ENCODE measurements around the gene ZDHHC8. TPM values are rescaled to one million over a fixed set of nuclear protein-coding genes. Genes with fewer than 3 reads are reported as not detected.

Gene ZDHHC8
- total RNA-seq, 1 donor from 2014 or later: 108 TPM

GRCh38 chr22:20192972-20193760 lies 61.6 kb downstream of the ZDHHC8 start:
- no peak for DNase-seq (ENCODE audit: extremely low spot score, unreplicated experiment)
- TF ChIP-seq CTCF (IDR thresholded peaks at IDR 0.05): no peak
- Mint-ChIP-seq H3K27me3 (ENCODE audit: unreplicated experiment) (peaks cover 4% of the 10 kb centered on the region), H3K27ac (ENCODE audit: unreplicated experiment) (no peak overlapping the region), H3K9me3 (ENCODE audit: unreplicated experiment) (no peaks in the 10 kb centered on the region), H3K36me3 (ENCODE audit: unreplicated experiment) (no peaks in the 10 kb centered on the region), H3K4me1 (ENCODE audit: unreplicated experiment) (no peaks in the 10 kb centered on the region), H3K4me3 (ENCODE audit: unreplicated experiment) (no peak overlapping the region)

GRCh38 chr22:20193761-20194494 lies 62.3 kb downstream of the ZDHHC8 start:
- H3K9me3 Mint-ChIP-seq (ENCODE audit: unreplicated experiment): no peaks in the 10 kb centered on the region
- TF ChIP-seq CTCF (IDR thresholded peaks at IDR 0.05): no peak
- H3K27me3 Mint-ChIP-seq (ENCODE audit: unreplicated experiment): peaks cover 4% of the 10 kb centered on the region
- DNase-seq (ENCODE audit: extremely low spot score, unreplicated experiment): no peak
- H3K4me3 Mint-ChIP-seq (ENCODE audit: unreplicated experiment): no peak overlapping the region
- no peaks in the 10 kb centered on the region for H3K4me1 Mint-ChIP-seq (ENCODE audit: unreplicated experiment)
- no peak overlapping the region for H3K27ac Mint-ChIP-seq (ENCODE audit: unreplicated experiment)
- no peaks in the 10 kb centered on the region for H3K36me3 Mint-ChIP-seq (ENCODE audit: unreplicated experiment)

DNA sequence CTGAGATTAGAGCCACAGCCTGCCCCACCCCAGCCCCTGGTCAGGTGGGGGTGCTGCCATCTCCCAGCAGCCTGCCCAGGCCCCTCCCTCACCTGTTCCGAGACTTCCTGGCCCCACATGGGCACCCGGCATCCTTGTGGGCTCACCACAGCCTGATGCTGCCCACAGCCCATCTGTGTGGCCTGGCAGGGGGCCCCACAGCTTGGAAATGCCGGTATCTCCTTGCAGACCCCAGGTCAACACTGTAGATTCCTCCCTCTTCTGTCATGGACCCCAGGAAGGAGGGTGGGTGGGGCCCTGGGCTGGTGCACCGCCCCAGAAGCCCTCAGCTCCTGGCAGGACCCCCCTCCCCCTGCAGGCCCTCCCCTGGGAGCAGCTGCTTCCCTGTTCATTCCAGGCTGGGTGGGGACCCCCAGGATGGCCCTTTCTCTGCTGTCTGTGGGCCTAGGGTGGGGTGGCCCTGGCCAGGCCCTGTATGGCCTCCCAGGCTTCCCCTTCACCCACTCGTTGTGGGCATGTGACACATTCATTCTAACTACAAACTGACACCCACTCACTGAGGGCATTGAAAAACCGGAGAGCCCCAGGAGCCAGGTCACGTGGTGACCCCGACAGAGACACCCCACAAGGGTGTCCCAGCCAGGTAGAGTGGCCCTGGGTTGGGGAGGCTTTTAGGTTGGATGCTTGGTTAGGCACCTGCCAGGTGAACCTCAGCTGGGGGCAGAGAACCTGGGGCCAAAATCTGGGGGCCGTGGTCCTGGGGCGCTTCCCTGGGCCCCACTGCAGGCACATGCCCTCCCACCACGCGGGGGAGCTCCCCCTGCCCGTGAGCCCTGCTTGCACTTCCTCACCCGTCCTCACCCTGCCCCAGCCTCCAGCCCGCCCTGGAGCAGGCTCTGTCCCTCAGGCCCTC lies 63.3 kb downstream of the ZDHHC8 start:
- no peak overlapping the region for H3K4me3 Mint-ChIP-seq (ENCODE audit: unreplicated experiment)
- no peaks in the 10 kb centered on the region for H3K9me3 Mint-ChIP-seq (ENCODE audit: unreplicated experiment)
- no peak for TF ChIP-seq CTCF (IDR thresholded peaks at IDR 0.05)
- no peaks in the 10 kb centered on the region for H3K36me3 Mint-ChIP-seq (ENCODE audit: unreplicated experiment)
- peaks cover 4% of the 10 kb centered on the region for H3K27me3 Mint-ChIP-seq (ENCODE audit: unreplicated experiment)
- no peak overlapping the region for H3K27ac Mint-ChIP-seq (ENCODE audit: unreplicated experiment)
- no peaks in the 10 kb centered on the region for H3K4me1 Mint-ChIP-seq (ENCODE audit: unreplicated experiment)
- DNase-seq (ENCODE audit: extremely low spot score, unreplicated experiment): no peak

- Mint-ChIP-seq H3K4me1 (ENCODE audit: unreplicated experiment) (no peaks in the 10 kb centered on the region), H3K27me3 (ENCODE audit: unreplicated experiment) (peaks cover 4% of the 10 kb centered on the region), H3K27ac (ENCODE audit: unreplicated experiment) (no peak overlapping the region), H3K9me3 (ENCODE audit: unreplicated experiment) (no peaks in the 10 kb centered on the region), H3K36me3 (ENCODE audit: unreplicated experiment) (no peaks in the 10 kb centered on the region), H3K4me3 (ENCODE audit: unreplicated experiment) (no peak overlapping the region)
- no peak for DNase-seq (ENCODE audit: extremely low spot score, unreplicated experiment)
- TF ChIP-seq CTCF (IDR thresholded peaks at IDR 0.05): no peak
Observed at GRCh38 chr22:20196094-20196842, 64.7 kb downstream of the ZDHHC8 start.

Small RNA genes within 50 kb of the gene (microRNA-seq; reads per million reads assigned to microRNA genes)
- gene MIR6816 (ENCODE audit: unreplicated experiment): not detected

Other genes with a start within 250 kb of the ZDHHC8 start
- gene COMT, start 190.0 kb upstream of the ZDHHC8 start, total RNA-seq: 92.1 and 94.1 TPM in 2 replicates
- 12.6 and 13.1 TPM in 2 replicates for gene TXNRD2, start 190.0 kb upstream of the ZDHHC8 start, total RNA-seq
- 26.5 and 29.3 TPM in 2 replicates for gene ARVCF, start 115.0 kb upstream of the ZDHHC8 start, total RNA-seq
- 24.9 and 28.1 TPM in 2 replicates for gene TANGO2, start 110.7 kb upstream of the ZDHHC8 start, total RNA-seq
- 44.0 and 45.1 TPM in 2 replicates for gene DGCR8, start 51.6 kb upstream of the ZDHHC8 start, total RNA-seq
- 97.0 and 104 TPM in 2 replicates for gene RANBP1, start 15.7 kb upstream of the ZDHHC8 start, total RNA-seq
- gene TRMT2A, start 14.6 kb upstream of the ZDHHC8 start, total RNA-seq: 60.8 and 62.9 TPM in 2 replicates
- gene CCDC188, start 19.3 kb downstream of the ZDHHC8 start, total RNA-seq: 0.56 and 1.6 TPM in 2 replicates
- 1.5 and 2.1 TPM in 2 replicates for gene RTN4R, start 136.5 kb downstream of the ZDHHC8 start, total RNA-seq
- 55.0 and 59.4 TPM in 2 replicates for gene DGCR6L, start 188.3 kb downstream of the ZDHHC8 start, total RNA-seq